Fibroblast of pulmonary artery (primary cell): Measurements from ENCODE around the gene OR2T29.
"Not testable (repeated sequence)": the region's sequence is repeated elsewhere in the genome, so short reads cannot be mapped to it uniquely, and the experiment has no call there.

Experiments used
- DNase-seq: peaks from one replicate; pipeline ENCODE4 v3.0.0-alpha.2; 2010; ENCODE audit warnings: low read depth
- H3K4me3 ChIP-seq: replicated peaks from 2 replicates; pipeline ENCODE4 v1.5.1; 2011; ENCODE audit warnings: low read depth, mild to moderate bottlenecking, control low read depth, low read length, moderate library complexity
- TF ChIP-seq, protein P1 (sequence below): IDR thresholded peaks from 2 replicates; pipeline ENCODE4 v1.5.1; 2011; ENCODE audit warnings: mild to moderate bottlenecking, control low read depth, low read length, inconsistent platforms; ENCODE audit errors: missing control alignments

Gene OR2T29, protein sequence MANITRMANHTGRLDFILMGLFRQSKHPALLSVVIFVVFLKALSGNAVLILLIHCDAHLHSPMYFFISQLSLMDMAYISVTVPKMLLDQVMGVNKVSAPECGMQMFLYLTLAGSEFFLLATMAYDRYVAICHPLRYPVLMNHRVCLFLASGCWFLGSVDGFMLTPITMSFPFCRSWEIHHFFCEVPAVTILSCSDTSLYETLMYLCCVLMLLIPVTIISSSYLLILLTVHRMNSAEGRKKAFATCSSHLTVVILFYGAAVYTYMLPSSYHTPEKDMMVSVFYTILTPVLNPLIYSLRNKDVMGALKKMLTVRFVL

DNA sequence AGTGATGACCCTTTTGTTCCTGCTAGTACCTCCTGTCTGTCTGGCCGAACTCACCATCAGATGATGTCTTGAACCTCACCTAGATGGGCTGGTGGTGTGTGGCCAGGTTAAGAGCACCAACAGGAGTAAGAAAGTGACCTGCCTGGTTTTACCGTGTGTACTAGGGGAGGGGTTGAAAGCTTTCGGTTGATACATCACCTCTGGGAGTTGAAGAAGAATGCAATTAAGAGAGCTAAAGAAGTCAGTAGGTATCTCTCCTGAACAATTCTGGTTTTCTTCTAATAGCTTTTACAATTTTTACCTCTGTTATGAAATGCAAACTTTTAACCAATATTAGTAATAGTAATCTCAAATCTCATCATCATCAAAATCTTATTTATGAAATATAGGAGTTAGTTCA lies at the start of gene OR2T29:
Gene OR2T29, minus strand, starts transcription at position 101 of the 400 bp plus-strand sequence. CDS start 3,281 bp downstream, outside the sequence.
- not testable (repeated sequence) for H3K4me3 ChIP-seq, DNase-seq

DNA sequence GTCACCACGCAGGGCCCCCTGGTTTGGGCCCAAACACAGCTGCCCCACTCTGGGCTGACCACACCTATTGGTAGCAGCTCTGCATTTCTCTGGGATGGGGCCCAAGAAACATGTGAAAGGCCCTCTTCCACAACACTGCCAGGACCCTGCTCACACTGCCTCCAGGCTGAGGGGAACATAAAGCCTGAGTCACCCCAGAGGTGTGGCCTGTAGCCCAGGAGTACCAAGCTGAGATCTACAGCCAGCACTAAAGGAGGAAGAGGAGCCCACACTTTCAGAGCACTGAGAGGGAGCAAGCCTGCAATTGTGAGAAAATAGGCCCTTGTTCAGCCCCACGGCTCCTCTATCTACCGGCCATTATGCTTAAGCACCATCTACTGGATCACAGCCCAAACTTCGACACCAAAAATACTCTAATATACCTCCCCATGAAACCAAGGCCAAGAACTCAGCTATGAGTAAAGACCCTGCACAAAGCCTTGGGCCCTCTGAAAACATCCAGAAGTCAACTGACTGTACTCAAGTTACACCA lies 49.4 kb upstream of the OR2T29 start:
- TF ChIP-seq, protein P1, sequence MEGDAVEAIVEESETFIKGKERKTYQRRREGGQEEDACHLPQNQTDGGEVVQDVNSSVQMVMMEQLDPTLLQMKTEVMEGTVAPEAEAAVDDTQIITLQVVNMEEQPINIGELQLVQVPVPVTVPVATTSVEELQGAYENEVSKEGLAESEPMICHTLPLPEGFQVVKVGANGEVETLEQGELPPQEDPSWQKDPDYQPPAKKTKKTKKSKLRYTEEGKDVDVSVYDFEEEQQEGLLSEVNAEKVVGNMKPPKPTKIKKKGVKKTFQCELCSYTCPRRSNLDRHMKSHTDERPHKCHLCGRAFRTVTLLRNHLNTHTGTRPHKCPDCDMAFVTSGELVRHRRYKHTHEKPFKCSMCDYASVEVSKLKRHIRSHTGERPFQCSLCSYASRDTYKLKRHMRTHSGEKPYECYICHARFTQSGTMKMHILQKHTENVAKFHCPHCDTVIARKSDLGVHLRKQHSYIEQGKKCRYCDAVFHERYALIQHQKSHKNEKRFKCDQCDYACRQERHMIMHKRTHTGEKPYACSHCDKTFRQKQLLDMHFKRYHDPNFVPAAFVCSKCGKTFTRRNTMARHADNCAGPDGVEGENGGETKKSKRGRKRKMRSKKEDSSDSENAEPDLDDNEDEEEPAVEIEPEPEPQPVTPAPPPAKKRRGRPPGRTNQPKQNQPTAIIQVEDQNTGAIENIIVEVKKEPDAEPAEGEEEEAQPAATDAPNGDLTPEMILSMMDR: no peak
- H3K4me3 ChIP-seq: no peak overlapping the region
- no peak for DNase-seq

DNA sequence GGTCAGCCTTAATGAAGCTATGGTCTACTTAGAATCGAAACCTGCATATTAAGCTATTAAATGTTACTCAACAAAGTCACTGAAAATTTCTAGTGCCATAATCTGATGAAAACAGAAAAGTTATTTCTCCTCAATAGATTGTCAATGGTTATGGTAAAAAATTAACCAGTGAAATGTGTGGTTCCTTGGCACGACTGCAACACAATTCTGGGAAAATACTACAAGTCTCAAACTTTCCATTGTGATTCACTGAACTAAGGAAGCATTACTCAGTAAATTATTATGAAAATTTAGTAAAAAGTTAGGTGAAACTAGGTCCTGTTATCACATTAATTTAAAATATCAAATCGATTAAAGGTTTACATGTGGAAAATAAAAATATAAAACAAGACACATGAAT lies 47.7 kb upstream of the OR2T29 start:
- TF ChIP-seq, protein P1: no peak
- H3K4me3 ChIP-seq: no peak overlapping the region
- no peak for DNase-seq

DNA sequence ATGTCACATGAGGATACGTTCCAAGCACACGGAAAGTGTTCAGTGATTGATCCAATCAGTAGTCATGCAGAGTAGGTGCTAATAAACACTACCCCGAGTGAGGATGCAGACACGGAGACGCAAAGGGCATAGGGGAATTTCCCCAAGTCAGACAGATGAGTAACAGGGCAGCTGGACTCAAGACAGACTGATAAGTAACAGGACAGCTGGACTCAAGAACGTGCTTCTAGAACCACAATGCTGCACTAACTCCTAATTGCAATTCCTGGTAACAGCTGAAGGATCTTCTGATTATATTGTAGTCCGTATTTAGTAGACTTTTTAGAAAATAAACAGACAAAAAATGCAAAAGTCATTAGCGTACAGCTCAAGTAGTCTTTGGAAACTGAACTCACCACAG lies 36.8 kb upstream of the OR2T29 start:
- no peak overlapping the region for H3K4me3 ChIP-seq
- DNase-seq: no peak
- TF ChIP-seq, protein P1: no peak

DNA sequence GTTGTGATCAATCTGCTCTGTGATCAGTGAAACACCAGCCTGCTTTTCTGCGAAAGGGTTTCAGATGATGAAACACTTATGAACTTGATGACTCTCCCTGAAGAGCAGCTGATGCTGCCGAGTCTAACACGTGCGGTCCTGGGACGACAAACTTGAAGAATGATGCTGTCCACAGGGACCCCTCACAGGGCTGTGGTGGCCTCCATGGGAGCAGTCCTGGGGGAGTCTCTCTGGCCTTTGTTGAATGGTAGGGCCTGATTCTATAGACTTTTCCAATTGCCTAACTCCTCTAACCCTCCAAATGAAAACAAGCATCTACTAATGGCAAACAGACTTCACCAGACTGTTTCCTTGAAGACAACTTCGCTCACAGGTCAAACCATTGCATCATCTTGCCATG lies 35.0 kb upstream of the OR2T29 start, which contains the start of gene OR2T10:
Gene OR2T10, minus strand, starts transcription at position 112 of the 400 bp plus-strand sequence. CDS start 3,932 bp downstream, outside the sequence.
- no peak for DNase-seq
- no peak within 1 kb of the TSS for H3K4me3 ChIP-seq
- TF ChIP-seq, protein P1: no peak

DNA sequence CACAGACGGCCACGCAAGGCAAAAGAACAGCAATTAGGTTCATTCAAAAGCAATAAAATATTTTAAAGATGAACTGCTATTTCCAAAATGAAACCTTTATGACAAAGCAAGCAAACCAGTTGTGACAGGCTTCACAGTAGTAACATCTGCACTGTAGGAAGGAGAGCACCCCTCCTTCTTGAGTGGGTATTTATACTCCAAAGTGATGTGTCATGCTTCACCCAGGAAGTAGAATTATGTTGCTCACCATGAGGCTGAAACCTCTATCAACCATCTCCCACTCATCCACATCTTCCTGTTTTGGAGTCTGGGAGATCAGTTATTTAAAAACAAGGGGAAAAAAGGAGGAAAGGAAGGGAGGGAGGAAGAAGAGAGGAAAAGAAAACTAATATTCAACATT lies 34.0 kb upstream of the OR2T29 start:
- TF ChIP-seq, protein P1: no peak
- no peak for DNase-seq
- H3K4me3 ChIP-seq: no peak overlapping the region

DNA sequence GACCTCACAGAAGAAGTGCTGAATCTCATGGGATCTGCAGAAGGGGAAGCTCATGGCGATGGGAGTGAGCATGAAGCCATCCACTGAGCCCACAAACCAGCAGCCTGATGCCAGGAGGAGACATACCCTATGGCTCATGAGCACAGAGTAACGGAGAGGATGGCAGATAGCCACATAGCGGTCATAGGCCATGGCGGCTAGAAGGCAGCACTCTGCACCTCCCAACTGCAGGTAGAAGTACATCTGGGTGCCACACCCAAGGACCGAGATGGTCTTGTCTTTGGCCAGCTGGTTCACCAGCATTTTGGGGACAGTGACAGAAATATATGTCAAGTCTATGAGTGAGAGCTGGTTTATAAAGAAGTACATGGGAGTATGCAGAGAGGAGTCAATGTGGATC lies 30.7 kb upstream of the OR2T29 start:
- DNase-seq: no peak
- H3K4me3 ChIP-seq: no peak overlapping the region
- TF ChIP-seq, protein P1: no peak
